Astrocyte of the spinal cord (primary cell): Measurements from ENCODE around the gene POLR3G.

Source experiments
- DNase-seq: peaks from one replicate; pipeline ENCODE4 v3.0.0; 2011; ENCODE audit warnings: low read depth, low spot score
- H3K4me3 ChIP-seq: 2 replicates; pipeline ENCODE4 v1.5.1; 2011; ENCODE audit warnings: low read depth, mild to moderate bottlenecking, low read length, moderate library complexity
- CTCF ChIP-seq: IDR thresholded peaks from 2 replicates; pipeline ENCODE4 v1.5.1; 2012; ENCODE audit warnings: low read depth, mild to moderate bottlenecking, low read length, inconsistent platforms
- in situ Hi-C: cut with HindIII; loops from 2 replicates; pipeline ENCODE4 v1.10.0; 2017; ENCODE audit warnings: low sequenced_read_pairs

POLR3G gene

GRCh38 chr5:90554358-90555006 is 79.8 kb downstream of the POLR3G start:
- no peak overlapping the region for H3K4me3 ChIP-seq
- in situ Hi-C loops: no loop called here
- no peak for DNase-seq
- TF ChIP-seq CTCF: no peak

GRCh38 chr5:90555666-90556065 is 81.0 kb downstream of the POLR3G start:
- in situ Hi-C loops: no loop called here
- no peak for DNase-seq
- TF ChIP-seq CTCF: no peak
- H3K4me3 ChIP-seq: no peak overlapping the region

- in situ Hi-C loops: no loop called here
- TF ChIP-seq CTCF: no peak
- DNase-seq: no peak
- H3K4me3 ChIP-seq: no peak overlapping the region
These were observed 82.7 kb downstream of the POLR3G start for GRCh38 chr5:90557391-90557790.

- DNase-seq: no peak
- H3K4me3 ChIP-seq: peak overlapping the region; percentile 42
- TF ChIP-seq CTCF: no peak
- in situ Hi-C loops: no loop called here
These were observed 83.2 kb downstream of the POLR3G start for GRCh38 chr5:90557871-90558270.

- peak; percentile 78 for DNase-seq
- in situ Hi-C loops: no loop called here
- no peak for TF ChIP-seq CTCF
- peak within 1 kb of the TSS; percentile 42 for H3K4me3 ChIP-seq
These were observed 83.9 kb downstream of the POLR3G start, which contains the start of gene ADGRV1 for GRCh38 chr5:90558344-90559192. Gene ADGRV1, plus strand, starts transcription at chr5:90558797. Its CDS starts 99 bp downstream, at chr5:90558896.

- no peak for DNase-seq
- TF ChIP-seq CTCF: no peak
- in situ Hi-C loops: no loop called here
- no peak overlapping the region for H3K4me3 ChIP-seq
These were observed 86.1 kb downstream of the POLR3G start for GRCh38 chr5:90560771-90561170.
